Panc1 (cell line): ENCODE measurements around the gene DDX19B. TPM values are rescaled to one million over a fixed set of nuclear protein-coding genes. Genes with fewer than 3 reads are reported as not detected.

Experiments
- ATAC-seq: fragments of 200-7000 bp; cut with Tn5 transposase; 2 replicates; pipeline ENCODE4 v1.9.1; 2020; ENCODE audit warnings: mild to moderate bottlenecking, moderate library complexity
- BruUV-seq: library from RNA; stranded (reverse); fragments of 400-500 nt; replicated peaks from 2 replicates; lab custom pipeline; 2021; lab: Mats Ljungman, UMichigan
- CTCF ChIA-PET: fragments of 300-600 bp; sonication (Branson Sonifier 250); formaldehyde crosslinking; loops from one replicate; lab custom pipeline; 2022; ENCODE audit warnings: antibody characterized with exemption; lab: Charles Lee
- POLR2A ChIA-PET: fragments of 300-600 bp; sonication (Branson Sonifier 250); formaldehyde crosslinking; loops from one replicate; lab custom pipeline; 2022; ENCODE audit warnings: antibody characterized with exemption; lab: Charles Lee
- DNase-seq: peaks from one replicate; pipeline ENCODE4 v3.0.0-alpha.2; 2010; ENCODE audit warnings: low read depth, low spot score
- H3K27ac ChIP-seq: 2 replicates; pipeline ENCODE4 v1.5.1; 2011; ENCODE audit warnings: mild to moderate bottlenecking, low read length, inconsistent platforms
- H3K27me3 ChIP-seq: fragments of 200-500 bp; sonication (Bioruptor generic); 2 replicates; pipeline ENCODE4 v1.6.0; 2014; ENCODE audit warnings: low read length, inconsistent platforms; ENCODE audit not compliant: control insufficient read depth, insufficient read depth
- H3K36me3 ChIP-seq: fragments of 200-500 bp; sonication (Bioruptor generic); 2 replicates; pipeline ENCODE4 v1.5.1; 2014; ENCODE audit warnings: inconsistent platforms, mild to moderate bottlenecking, low read length, moderate library complexity; ENCODE audit not compliant: control insufficient read depth, insufficient read depth
- H3K4me1 ChIP-seq: 2 replicates; pipeline ENCODE4 v1.5.1; 2011; ENCODE audit warnings: inconsistent platforms, mild to moderate bottlenecking, low read length, moderate library complexity; ENCODE audit not compliant: control insufficient read depth, insufficient read depth
- H3K4me3 ChIP-seq, 2 experiments: 2 replicates each; pipeline ENCODE4 v1.5.1; 2011 to 2012; ENCODE audit warnings: low read depth in 2 of 2, low read length in 2 of 2, mild to moderate bottlenecking in 2 of 2, inconsistent platforms in 1 of 2, moderate library complexity in 1 of 2
- H3K9me3 ChIP-seq: fragments of 200-500 bp; sonication (Bioruptor generic); 2 replicates; pipeline ENCODE4 v1.5.1; 2014; ENCODE audit warnings: low read depth, mild to moderate bottlenecking, inconsistent platforms, low read length, moderate library complexity; ENCODE audit not compliant: control insufficient read depth, insufficient read depth
- CTCF ChIP-seq: fragments of 450-650 bp; IDR thresholded peaks from 2 replicates; pipeline ENCODE4 v1.5.1; 2017; ENCODE audit warnings: mild to moderate bottlenecking
- POLR2AphosphoS5 ChIP-seq: IDR thresholded peaks from 2 replicates; pipeline ENCODE4 v1.6.1; 2012; ENCODE audit warnings: mild to moderate bottlenecking, low read depth, low read length, moderate library complexity
- REST ChIP-seq, 2 experiments: IDR thresholded peaks; 2 replicates each; pipeline ENCODE4 v1.6.1; 2011 to 2012; ENCODE audit warnings: low read depth in 2 of 2, control low read depth in 1 of 2, low read length in 1 of 2, mild to moderate bottlenecking in 1 of 2, moderate library complexity in 1 of 2; ENCODE audit not compliant: insufficient read depth in 1 of 2
- SIN3A ChIP-seq: IDR thresholded peaks from 2 replicates; pipeline ENCODE4 v1.6.1; 2012; ENCODE audit warnings: low read depth, mild to moderate bottlenecking, low read length, moderate library complexity, borderline replicate concordance; ENCODE audit not compliant: insufficient read depth
- TCF7L2 ChIP-seq: IDR thresholded peaks from 2 replicates; pipeline ENCODE4 v1.6.1; 2011; ENCODE audit warnings: mild to moderate bottlenecking, low read depth, low read length, inconsistent platforms
- in situ Hi-C: cut with HindIII; loops from 2 replicates; pipeline ENCODE4 v1.10.0; 2016; ENCODE audit warnings: low sequenced_read_pairs, low pct_unique_long_range_greater_than_20kb
- intact Hi-C: fragments of 100-400 bp; cut with micrococcal nuclease; formaldehyde crosslinking; loops from one replicate; pipeline ENCODE4 v1.10.0; 2022; ENCODE audit not compliant: unreplicated experiment
- total RNA-seq: library from RNA; stranded (reverse); gene quantifications from one replicate; pipeline ENCODE4 v1.2.1, GENCODE V29; 2021; ENCODE audit not compliant: unreplicated experiment

DDX19B gene
- total RNA-seq, 1 experiment from 2014 or later: 24.4 TPM

- peak within 1 kb of the TSS; percentile 79 for H3K27ac ChIP-seq
- DNase-seq (peak; percentile 73), ATAC-seq (peak; percentile 94)
- intact Hi-C loops (no loop called here), in situ Hi-C loops (no loop called here)
- ChIA-PET POLR2A (interaction anchor here (0.6 kb wide), 1 partner anchor 36 kb away, joined by 7 read pairs; no protein-coding TSS in a partner anchor), CTCF (no interaction called here)
- TF ChIP-seq TCF7L2 (peak; percentile 36; the same call in 1 of the 2 replicates), SIN3A (0 out of 2 replicates have a peak, but pooled peaks have one; percentile 31), REST (IDR thresholded peaks at IDR 0.05; ENCODE audit: insufficient read depth in 1 of 2, low read depth in 2 of 2, low read length in 1 of 2) (no peak), CTCF (peak; percentile 87), POLR2AphosphoS5 (peak; percentile 94)
- no peaks in the 10 kb centered on the region for H3K4me1 ChIP-seq
- no TSS peak for BruUV-seq
- H3K27me3 ChIP-seq: no peaks in the 10 kb centered on the region
- peak within 1 kb of the TSS; percentile 50 to 60 for H3K4me3 ChIP-seq
- H3K9me3 ChIP-seq: no peaks in the 10 kb centered on the region
- H3K36me3 ChIP-seq: peaks cover 3% of the 10 kb centered on the region
Observed at GRCh38 chr16:70251629-70252354, 47.2 kb upstream of the DDX19B start, which contains the start of gene EXOSC6. Gene EXOSC6 (minus strand): TSS chr16:70251940. CDS start chr16:70251900, 40 bp downstream.

- no peak for ATAC-seq
- intact Hi-C loops: no loop called here
- in situ Hi-C loops: no loop called here
Observed at GRCh38 chr16:70252355-70252988, 46.5 kb upstream of the DDX19B start.

More at GRCh38 chr16:70252355-70252988, 46.5 kb upstream of the DDX19B start:
- H3K36me3 ChIP-seq: peaks cover 5% of the 10 kb centered on the region
- ChIA-PET POLR2A (interaction anchor here (0.6 kb wide), 1 partner anchor 36 kb away, joined by 7 read pairs; no protein-coding TSS in a partner anchor), CTCF (no interaction called here)
- BruUV-seq: no TSS peak
- no peak overlapping the region for H3K27ac ChIP-seq
- H3K4me3 ChIP-seq: no peak overlapping the region
- H3K4me1 ChIP-seq: no peaks in the 10 kb centered on the region
- TF ChIP-seq CTCF: peak; percentile 25
- no peak for TF ChIP-seq SIN3A
- no peak for TF ChIP-seq TCF7L2
- no peak for DNase-seq
- H3K9me3 ChIP-seq: no peaks in the 10 kb centered on the region
- H3K27me3 ChIP-seq: no peaks in the 10 kb centered on the region
